ACC112 (cell line): ENCODE measurements around the gene PNCK.
"Not testable (repeated sequence)": the region's sequence is repeated elsewhere in the genome, so short reads cannot be mapped to it uniquely, and the experiment has no call there.

ENCODE experiments used
- H2AFZ ChIP-seq: fragments of 200-600 bp; sonication (generic); one replicate; pipeline ENCODE4 v1.6.0; 2017; ENCODE audit warnings: antibody characterized with exemption, low read length; ENCODE audit not compliant: unreplicated experiment
- H3K27ac ChIP-seq: fragments of 200-600 bp; sonication (generic); 2 replicates; pipeline ENCODE4 v1.5.1; 2014; ENCODE audit warnings: low read depth, mild to moderate bottlenecking, antibody characterized with exemption, low read length, moderate library complexity
- H3K27me3 ChIP-seq: fragments of 200-600 bp; sonication (generic); 2 replicates; pipeline ENCODE4 v1.6.1; 2014; ENCODE audit warnings: mild to moderate bottlenecking, antibody characterized with exemption, low read length, moderate library complexity, mixed read lengths; ENCODE audit not compliant: insufficient read depth
- H3K36me3 ChIP-seq: fragments of 200-600 bp; sonication (generic); 2 replicates; pipeline ENCODE4 v1.6.1; 2016; ENCODE audit warnings: mild to moderate bottlenecking, antibody characterized with exemption, low read length, moderate library complexity, mixed read lengths; ENCODE audit not compliant: insufficient read depth
- H3K4me1 ChIP-seq: fragments of 200-600 bp; sonication (generic); one replicate; pipeline ENCODE4 v1.6.1; 2016; ENCODE audit warnings: low read length, mixed read lengths; ENCODE audit not compliant: insufficient read depth, unreplicated experiment, control insufficient read depth
- H3K4me3 ChIP-seq: fragments of 200-600 bp; sonication (generic); 2 replicates; pipeline ENCODE4 v1.5.1; 2014; ENCODE audit warnings: mild to moderate bottlenecking, low read depth, low read length
- H3K79me2 ChIP-seq: fragments of 200-600 bp; sonication (generic); one replicate; pipeline ENCODE4 v1.6.0; 2016; ENCODE audit warnings: low read length; ENCODE audit not compliant: control insufficient read depth, unreplicated experiment, insufficient read depth

The PNCK gene

GRCh38 chrX:153705403-153706060, 31.9 kb upstream of the PNCK start:
- H3K27me3 ChIP-seq, H2AFZ ChIP-seq, H3K4me1 ChIP-seq, H3K36me3 ChIP-seq, H3K79me2 ChIP-seq, H3K27ac ChIP-seq, H3K4me3 ChIP-seq: not testable (repeated sequence)

GRCh38 chrX:153704631-153705402, 31.2 kb upstream of the PNCK start:
- H3K79me2 ChIP-seq, H2AFZ ChIP-seq, H3K27ac ChIP-seq, H3K27me3 ChIP-seq, H3K4me3 ChIP-seq, H3K36me3 ChIP-seq, H3K4me1 ChIP-seq: not testable (repeated sequence)

- H3K27ac ChIP-seq = no peak overlapping the region
Observed at GRCh38 chrX:153704021-153704526, 30.5 kb upstream of the PNCK start.

GRCh38 chrX:153703036-153703370, 29.4 kb upstream of the PNCK start:
- H3K79me2 ChIP-seq = no peaks in the 10 kb centered on the region
- H3K4me3 ChIP-seq = no peak overlapping the region
- no peaks in the 10 kb centered on the region for H3K4me1 ChIP-seq
- no peak overlapping the region for H2AFZ ChIP-seq
- no peak overlapping the region for H3K27ac ChIP-seq
- no peaks in the 10 kb centered on the region for H3K27me3 ChIP-seq
- H3K36me3 ChIP-seq = no peaks in the 10 kb centered on the region

More at GRCh38 chrX:153704021-153704526, 30.5 kb upstream of the PNCK start:
- no peak overlapping the region for H2AFZ ChIP-seq
- no peaks in the 10 kb centered on the region for H3K27me3 ChIP-seq
- H3K4me3 ChIP-seq = no peak overlapping the region
- no peaks in the 10 kb centered on the region for H3K79me2 ChIP-seq
- no peaks in the 10 kb centered on the region for H3K36me3 ChIP-seq
- H3K4me1 ChIP-seq = no peaks in the 10 kb centered on the region

GRCh38 chrX:153702336-153703035, 28.9 kb upstream of the PNCK start:
- Histone ChIP-seq H2AFZ (no peak overlapping the region), H3K36me3 (no peaks in the 10 kb centered on the region), H3K4me3 (no peak overlapping the region), H3K27me3 (no peaks in the 10 kb centered on the region), H3K79me2 (no peaks in the 10 kb centered on the region), H3K27ac (no peak overlapping the region), H3K4me1 (no peaks in the 10 kb centered on the region)

GRCh38 chrX:153701706-153702105, 28.1 kb upstream of the PNCK start:
- no peaks in the 10 kb centered on the region for H3K36me3 ChIP-seq
- H3K27ac ChIP-seq = no peak overlapping the region

GRCh38 chrX:153700967-153701366, 27.4 kb upstream of the PNCK start:
- Histone ChIP-seq H3K36me3 (no peaks in the 10 kb centered on the region), H3K27me3 (no peaks in the 10 kb centered on the region)

More at GRCh38 chrX:153701706-153702105, 28.1 kb upstream of the PNCK start:
- H3K4me3 ChIP-seq = no peak overlapping the region
- H3K27me3 ChIP-seq = no peaks in the 10 kb centered on the region
- no peaks in the 10 kb centered on the region for H3K79me2 ChIP-seq
- no peak overlapping the region for H2AFZ ChIP-seq
- no peaks in the 10 kb centered on the region for H3K4me1 ChIP-seq

GRCh38 chrX:153700376-153700945, 26.8 kb upstream of the PNCK start:
- Histone ChIP-seq H3K27ac (no peak overlapping the region), H2AFZ (no peak overlapping the region), H3K36me3 (no peaks in the 10 kb centered on the region), H3K27me3 (no peaks in the 10 kb centered on the region), H3K79me2 (no peaks in the 10 kb centered on the region), H3K4me1 (no peaks in the 10 kb centered on the region), H3K4me3 (no peak overlapping the region)

More at GRCh38 chrX:153700967-153701366, 27.4 kb upstream of the PNCK start:
- no peaks in the 10 kb centered on the region for H3K4me1 ChIP-seq
- H3K4me3 ChIP-seq = no peak overlapping the region
- no peak overlapping the region for H3K27ac ChIP-seq
- H2AFZ ChIP-seq = no peak overlapping the region
- H3K79me2 ChIP-seq = no peaks in the 10 kb centered on the region

- H3K4me3 ChIP-seq, H3K79me2 ChIP-seq, H3K4me1 ChIP-seq, H2AFZ ChIP-seq, H3K36me3 ChIP-seq, H3K27ac ChIP-seq, H3K27me3 ChIP-seq: not testable (repeated sequence)
Observed at GRCh38 chrX:153699784-153700371, 26.3 kb upstream of the PNCK start.

GRCh38 chrX:153699210-153699783, 25.7 kb upstream of the PNCK start:
- not testable (repeated sequence) for H3K4me3 ChIP-seq, H3K4me1 ChIP-seq, H3K36me3 ChIP-seq, H3K27me3 ChIP-seq, H3K27ac ChIP-seq, H2AFZ ChIP-seq, H3K79me2 ChIP-seq
